GM19467 (cell line): ENCODE measurements around the gene CXCL9.
"Not testable (repeated sequence)": the region's sequence is repeated elsewhere in the genome, so short reads cannot be mapped to it uniquely, and the experiment has no call there.

ENCODE experiments used
- ATAC-seq: cut with Tn5 transposase; IDR thresholded peaks from one replicate; pipeline ENCODE4 v1.9.1; 2021; ENCODE audit warnings: mild to moderate bottlenecking, moderate library complexity; ENCODE audit not compliant: unreplicated experiment

The CXCL9 gene

DNA sequence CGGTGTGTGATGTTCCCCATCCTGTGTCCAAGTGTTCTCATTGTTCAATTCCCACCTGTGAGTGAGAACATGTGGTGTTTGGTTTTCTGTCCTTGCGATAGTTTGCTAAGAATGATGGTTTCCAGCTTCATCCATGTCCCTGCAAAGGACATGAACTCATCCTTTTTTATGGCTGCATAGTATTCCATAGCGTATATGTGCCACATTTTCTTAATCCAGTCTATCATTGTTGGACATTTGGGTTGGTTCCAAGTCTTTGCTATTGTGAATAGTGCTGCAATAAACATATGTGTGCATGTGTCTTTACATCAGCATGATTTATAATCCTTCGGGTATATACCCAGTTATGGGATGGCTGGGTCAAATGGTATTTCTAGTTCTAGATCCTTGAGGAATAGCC lies 45.2 kb downstream of the CXCL9 start:
- not testable (repeated sequence) for ATAC-seq

DNA sequence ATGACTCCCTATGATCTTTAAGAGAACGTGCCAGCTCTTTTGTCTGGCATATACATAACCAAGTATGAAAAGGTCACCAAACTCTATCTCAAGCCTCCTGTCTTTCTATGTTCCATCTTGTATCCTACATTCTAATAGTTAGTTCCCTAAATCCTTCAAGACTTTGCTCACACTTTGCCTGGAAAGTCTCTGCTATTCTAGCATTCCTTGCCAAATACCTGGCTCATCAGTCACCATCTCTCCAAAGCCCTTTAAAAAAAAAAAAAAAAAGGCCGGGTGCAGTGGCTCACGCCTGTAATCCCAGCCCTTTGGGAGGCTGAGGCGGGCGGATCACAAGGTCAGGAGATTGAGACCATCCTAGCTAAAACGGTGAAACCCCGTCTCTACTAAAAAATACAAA lies 48.8 kb downstream of the CXCL9 start:
- not testable (repeated sequence) for ATAC-seq

DNA sequence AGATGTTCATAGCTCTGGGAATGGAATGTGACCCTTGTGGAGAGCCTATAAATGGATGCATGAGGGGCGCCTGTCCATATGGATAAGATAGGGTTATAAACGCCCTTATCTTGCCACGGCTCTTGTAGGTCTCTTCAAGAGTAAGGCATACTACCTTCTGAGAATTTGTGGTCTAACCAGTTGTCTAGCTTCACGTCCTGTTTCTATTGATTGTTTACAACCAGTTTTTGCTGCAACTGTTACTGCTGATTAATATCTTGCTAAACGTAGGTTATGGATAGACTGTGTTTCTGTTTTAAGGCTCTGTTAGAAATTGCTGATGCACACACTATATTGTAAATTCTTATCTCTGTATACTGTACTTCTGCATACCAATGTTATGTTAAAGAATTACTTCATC lies 52.5 kb downstream of the CXCL9 start:
- ATAC-seq = not testable (repeated sequence)

DNA sequence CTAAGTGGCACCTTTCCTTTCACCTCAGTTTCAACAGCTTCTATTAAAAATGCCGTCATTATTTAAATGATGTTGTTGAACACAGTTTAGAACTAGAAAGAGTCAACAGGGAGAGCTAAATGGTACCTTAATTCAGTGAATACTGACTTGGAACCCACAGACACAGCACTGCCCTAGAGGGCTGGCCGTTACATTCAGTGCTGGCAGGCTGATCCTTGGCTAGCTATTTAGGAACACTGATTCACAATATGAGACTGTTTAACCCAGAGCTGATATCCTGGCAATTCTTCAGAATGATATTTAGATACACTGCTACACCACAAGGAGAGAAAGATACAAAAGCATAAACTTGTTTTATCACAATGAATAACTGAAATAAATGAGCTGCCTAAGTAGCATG lies 53.8 kb downstream of the CXCL9 start:
- ATAC-seq = no peak
